K562 (cell line): ENCODE data around the gene FOXN1. TPM values are rescaled to one million over a fixed set of nuclear protein-coding genes. Genes with fewer than 3 reads are reported as not detected.
A peak's percentile ranks its signal among the peaks of the same experiment; 100 is the strongest.

Experiments used
- ATF7 ChIP-seq: fragments of 450-650 bp; IDR thresholded peaks from 2 replicates; pipeline ENCODE4 v1.7.1; 2014; ENCODE audit warnings: mild to moderate bottlenecking, moderate library complexity
- CBX1 ChIP-seq: sonication (generic); IDR thresholded peaks from 2 replicates; pipeline ENCODE4 v1.6.1; 2016; ENCODE audit warnings: antibody characterized with exemption, low read depth, mild to moderate bottlenecking
- CSDE1 ChIP-seq, 2 experiments: fragments of 450-650 bp; IDR thresholded peaks; 2 replicates each; pipeline ENCODE4 v1.6.1; 2016; ENCODE audit warnings: mild to moderate bottlenecking in 1 of 2
- FOXK2 ChIP-seq, 2 experiments: fragments of 450-650 bp; IDR thresholded peaks in 1 of 2; conservative IDR thresholded peaks in 1 of 2; 2 replicates each; pipeline ENCODE4 v1.6.1; 2016; ENCODE audit warnings: low read depth in 2 of 2, mild to moderate bottlenecking in 1 of 2
- MNT ChIP-seq, 2 experiments: fragments of 450-650 bp; conservative IDR thresholded peaks; 2 replicates each; pipeline ENCODE4 v1.6.1; 2017; ENCODE audit warnings: mild to moderate bottlenecking in 2 of 2, moderate library complexity in 2 of 2
- NR1H2 ChIP-seq: sonication (generic); formaldehyde crosslinking; IDR thresholded peaks from 2 replicates; pipeline ENCODE4 v1.4.0; 2020; ENCODE audit warnings: mild to moderate bottlenecking, missing genetic modification reagents
- POLR2G ChIP-seq: fragments of 200-400 bp; formaldehyde crosslinking; IDR thresholded peaks from 2 replicates; pipeline ENCODE4 v1.6.1; 2017; ENCODE audit warnings: low read depth, mild to moderate bottlenecking, antibody characterized with exemption, low read length, moderate library complexity
- PRMT5 ChIP-seq: sonication (generic); formaldehyde crosslinking; IDR thresholded peaks from 2 replicates; pipeline ENCODE4 v1.5.0; 2020; ENCODE audit warnings: missing genetic modification reagents
- RBM25 ChIP-seq: fragments of 200-400 bp; formaldehyde crosslinking; IDR thresholded peaks from 2 replicates; pipeline ENCODE4 v1.6.1; 2018; ENCODE audit warnings: low read length, low read depth, moderate library complexity; ENCODE audit not compliant: severe bottlenecking
- SAFB ChIP-seq: fragments of 200-400 bp; formaldehyde crosslinking; IDR thresholded peaks from 2 replicates; pipeline ENCODE4 v1.6.1; 2017; ENCODE audit warnings: low read depth, low read length, borderline replicate concordance
- SIX5 ChIP-seq, 2 experiments: IDR thresholded peaks; 2 replicates each; pipeline ENCODE4 v1.6.1; 2011; ENCODE audit warnings: low read length in 2 of 2, borderline replicate concordance in 1 of 2, low read depth in 1 of 2, mild to moderate bottlenecking in 1 of 2, moderate library complexity in 1 of 2; ENCODE audit not compliant: insufficient read depth in 1 of 2
- SMARCC2 ChIP-seq: fragments of 450-650 bp; IDR thresholded peaks from 2 replicates; pipeline ENCODE4 v1.6.1; 2017; ENCODE audit warnings: antibody characterized with exemption, moderate library complexity, mild to moderate bottlenecking, low read depth
- SRSF3 ChIP-seq: fragments of 200-400 bp; formaldehyde crosslinking; IDR thresholded peaks from 2 replicates; pipeline ENCODE4 v1.6.1; 2016; ENCODE audit warnings: mild to moderate bottlenecking, low read length, moderate library complexity; ENCODE audit not compliant: insufficient read depth
- TEAD2 ChIP-seq: fragments of 450-650 bp; IDR thresholded peaks from 2 replicates; pipeline ENCODE4 v1.6.1; 2016; ENCODE audit warnings: missing genetic modification characterization, control low read depth, missing compliant biosample characterization
- WHSC1 ChIP-seq: IDR thresholded peaks from one replicate; pipeline ENCODE4 v1.6.1; 2012; ENCODE audit warnings: low read length, control low read depth, inconsistent platforms
- ZNF239 ChIP-seq: fragments of 250-450 bp; sonication (Bioruptor Pico); IDR thresholded peaks from 2 replicates; pipeline ENCODE4 v1.4.0; 2020; ENCODE audit warnings: mild to moderate bottlenecking
- ZNF76 ChIP-seq: fragments of 250-450 bp; sonication (Bioruptor Pico); IDR thresholded peaks from 2 replicates; pipeline ENCODE4 v1.4.0; 2020; ENCODE audit warnings: mild to moderate bottlenecking, moderate library complexity, borderline replicate concordance
- polyA plus RNA-seq, 8 experiments: library from polyadenylated mRNA; depleted of rRNA in 4 of 8; stranded (reverse) in 5 of 8; unstranded in 3 of 8; fragments of >200 nt; fragmentation: Nextera tagmentation in 2 of 8; fragmentation: Illumina TruSeq in 1 of 8; extraction: Ambion mirVana in 2 of 8; extraction: Trizol in 1 of 8; gene quantifications; 2 replicates each; pipeline versions ENCODE4 v1.2.1 to v1.2.3, GENCODE V29; 2011 to 2014; ENCODE audit warnings: inconsistent platforms in 1 of 8, missing spikeins in 1 of 8
- total RNA-seq, 7 experiments: library from RNA; depleted of rRNA in 6 of 7; stranded (reverse); fragments of >200 nt in 6 of 7; fragmentation: Illumina TruSeq in 2 of 7; extraction: Trizol in 2 of 7; gene quantifications; 2 replicates each; pipeline versions ENCODE4 v1.2.1 to v1.2.3, GENCODE V29; 2011 to 2021; ENCODE audit warnings: low replicate concordance in 1 of 7
- TF ChIP-seq, protein P1 (sequence below), 2 experiments: fragments of 450-650 bp; IDR thresholded peaks; 2 replicates each; pipeline ENCODE4 v1.6.1; 2016; ENCODE audit warnings: mild to moderate bottlenecking in 2 of 2, borderline replicate concordance in 1 of 2, low read depth in 1 of 2, moderate library complexity in 1 of 2

The FOXN1 gene
- total and polyA plus RNA-seq, 9 of the 15 experiments (the other 6 are each of a cell fraction or from before 2014, with no cell fraction given), result not detected

GRCh38 chr17:28571361-28572122, 65.4 kb downstream of the FOXN1 start, which contains the start of gene PIGS (continued):
- TF ChIP-seq, protein P1, sequence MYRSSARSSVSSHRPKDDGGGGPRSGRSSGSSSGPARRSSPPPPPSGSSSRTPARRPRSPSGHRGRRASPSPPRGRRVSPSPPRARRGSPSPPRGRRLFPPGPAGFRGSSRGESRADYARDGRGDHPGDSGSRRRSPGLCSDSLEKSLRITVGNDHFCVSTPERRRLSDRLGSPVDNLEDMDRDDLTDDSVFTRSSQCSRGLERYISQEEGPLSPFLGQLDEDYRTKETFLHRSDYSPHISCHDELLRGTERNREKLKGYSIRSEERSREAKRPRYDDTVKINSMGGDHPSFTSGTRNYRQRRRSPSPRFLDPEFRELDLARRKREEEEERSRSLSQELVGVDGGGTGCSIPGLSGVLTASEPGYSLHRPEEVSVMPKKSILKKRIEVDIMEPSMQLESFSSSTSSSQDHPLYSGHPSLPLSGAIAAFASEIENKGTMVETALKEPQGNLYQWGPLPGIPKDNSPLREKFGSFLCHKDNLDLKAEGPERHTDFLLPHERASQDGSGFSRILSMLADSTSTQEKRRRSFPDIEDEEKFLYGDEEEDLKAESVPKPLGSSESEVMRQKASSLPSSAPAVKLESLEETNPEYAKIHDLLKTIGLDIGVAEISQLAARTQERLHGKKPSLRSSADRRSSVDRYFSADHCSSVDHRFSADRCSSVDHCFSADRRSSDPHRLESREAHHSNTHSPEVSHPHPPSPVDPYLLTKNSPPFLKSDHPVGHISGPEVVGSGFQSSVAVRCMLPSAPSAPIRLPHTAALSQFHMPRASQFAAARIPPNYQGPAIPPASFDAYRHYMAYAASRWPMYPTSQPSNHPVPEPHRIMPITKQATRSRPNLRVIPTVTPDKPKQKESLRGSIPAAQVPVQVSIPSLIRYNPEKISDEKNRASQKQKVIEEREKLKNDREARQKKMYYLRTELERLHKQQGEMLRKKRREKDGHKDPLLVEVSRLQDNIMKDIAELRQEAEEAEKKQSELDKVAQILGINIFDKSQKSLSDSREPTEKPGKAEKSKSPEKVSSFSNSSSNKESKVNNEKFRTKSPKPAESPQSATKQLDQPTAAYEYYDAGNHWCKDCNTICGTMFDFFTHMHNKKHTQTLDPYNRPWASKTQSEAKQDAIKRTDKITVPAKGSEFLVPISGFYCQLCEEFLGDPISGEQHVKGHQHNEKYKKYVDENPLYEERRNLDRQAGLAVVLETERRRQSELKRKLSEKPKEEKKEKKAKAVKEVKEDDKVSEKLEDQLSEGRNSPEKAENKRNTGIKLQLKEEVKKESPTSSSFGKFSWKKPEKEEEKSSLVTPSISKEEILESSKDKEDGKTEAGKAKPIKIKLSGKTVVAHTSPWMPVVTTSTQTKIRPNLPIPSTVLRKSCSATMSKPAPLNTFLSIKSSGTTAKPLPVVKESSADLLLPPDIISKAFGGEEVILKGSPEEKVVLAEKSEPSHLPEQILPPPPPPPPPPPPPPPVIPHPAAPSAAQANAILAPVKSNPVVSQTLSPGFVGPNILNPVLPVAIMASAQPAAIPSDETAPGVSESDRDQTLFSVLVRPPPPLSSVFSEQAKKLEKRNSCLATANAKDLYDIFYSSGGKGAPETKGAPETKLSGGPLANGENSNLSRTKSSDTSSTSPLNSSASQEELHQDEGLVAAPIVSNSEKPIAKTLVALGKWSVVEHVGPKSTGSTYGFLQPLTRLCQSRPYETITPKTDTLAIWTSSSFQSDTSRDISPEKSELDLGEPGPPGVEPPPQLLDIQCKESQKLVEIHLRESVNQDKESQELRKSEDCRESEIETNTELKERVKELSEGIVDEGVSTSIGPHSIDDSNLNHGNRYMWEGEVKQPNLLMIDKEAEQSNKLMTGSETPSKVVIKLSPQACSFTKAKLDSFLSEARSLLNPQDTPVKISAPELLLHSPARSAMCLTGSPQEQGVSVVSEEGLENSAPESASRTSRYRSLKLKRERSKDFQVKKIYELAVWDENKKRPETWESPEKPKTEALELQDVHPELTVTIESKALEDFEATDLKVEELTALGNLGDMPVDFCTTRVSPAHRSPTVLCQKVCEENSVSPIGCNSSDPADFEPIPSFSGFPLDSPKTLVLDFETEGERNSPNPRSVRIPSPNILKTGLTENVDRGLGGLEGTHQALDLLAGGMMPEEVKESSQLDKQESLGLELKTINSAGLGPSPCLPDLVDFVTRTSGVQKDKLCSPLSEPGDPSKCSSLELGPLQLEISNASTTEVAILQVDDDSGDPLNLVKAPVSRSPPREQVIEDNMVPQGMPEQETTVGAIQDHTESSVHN (IDR thresholded peaks at IDR 0.05; ENCODE audit: borderline replicate concordance in 1 of 2, low read depth in 1 of 2), result no peak
- peak; percentile 95 for TF ChIP-seq POLR2G
- no peak for TF ChIP-seq SMARCC2
- TF ChIP-seq SAFB, result no peak
- no peak for TF ChIP-seq SIX5 (IDR thresholded peaks at IDR 0.05; ENCODE audit: borderline replicate concordance in 1 of 2, insufficient read depth in 1 of 2, low read depth in 1 of 2, low read length in 2 of 2)
- no peak for TF ChIP-seq ZNF239 (CRISPR knock-in tag)
- TF ChIP-seq TEAD2 (tag), result no peak
- 0 out of 4 replicates have a peak, but pooled peaks of 1 of the 2 experiments have one; percentile 29 for TF ChIP-seq FOXK2 (conservative IDR thresholded peaks at IDR 0.05 in 1 of 2, IDR thresholded peaks at IDR 0.05 in 1 of 2; ENCODE audit: low read depth in 2 of 2)
- peak; percentile 78; the same call in 1 of the 2 replicates for TF ChIP-seq CBX1
- peak; percentile 86 for TF ChIP-seq RBM25
- no peak for TF ChIP-seq ZNF76
- TF ChIP-seq NR1H2 (CRISPR knock-in tag), result no peak
- no peak for TF ChIP-seq CSDE1 (IDR thresholded peaks at IDR 0.05)
- TF ChIP-seq PRMT5 (CRISPR knock-in tag), result no peak
- TF ChIP-seq WHSC1, result no peak
- 0 out of 4 replicates have a peak, but pooled peaks of 1 of the 2 experiments have one; percentile 25 for TF ChIP-seq MNT (conservative IDR thresholded peaks at IDR 0.05)
- TF ChIP-seq SRSF3, result no peak
- TF ChIP-seq ATF7, result no peak; the same call in 1 of the 2 replicates
